ENCODE measurements around the gene APCDD1.

DNA sequence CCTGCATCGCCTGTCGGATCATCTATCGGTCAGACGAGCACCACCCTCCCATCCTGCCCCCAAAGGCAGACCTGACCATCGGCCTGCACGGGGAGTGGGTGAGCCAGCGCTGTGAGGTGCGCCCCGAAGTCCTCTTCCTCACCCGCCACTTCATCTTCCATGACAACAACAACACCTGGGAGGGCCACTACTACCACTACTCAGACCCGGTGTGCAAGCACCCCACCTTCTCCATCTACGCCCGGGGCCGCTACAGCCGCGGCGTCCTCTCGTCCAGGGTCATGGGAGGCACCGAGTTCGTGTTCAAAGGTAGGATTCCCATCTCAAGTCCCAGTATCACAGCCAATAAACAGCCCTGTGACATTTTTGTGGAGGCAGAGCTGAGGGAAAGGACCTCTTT, 31.0 kb downstream of the APCDD1 start:
- TF ChIP-seq, protein P1, sequence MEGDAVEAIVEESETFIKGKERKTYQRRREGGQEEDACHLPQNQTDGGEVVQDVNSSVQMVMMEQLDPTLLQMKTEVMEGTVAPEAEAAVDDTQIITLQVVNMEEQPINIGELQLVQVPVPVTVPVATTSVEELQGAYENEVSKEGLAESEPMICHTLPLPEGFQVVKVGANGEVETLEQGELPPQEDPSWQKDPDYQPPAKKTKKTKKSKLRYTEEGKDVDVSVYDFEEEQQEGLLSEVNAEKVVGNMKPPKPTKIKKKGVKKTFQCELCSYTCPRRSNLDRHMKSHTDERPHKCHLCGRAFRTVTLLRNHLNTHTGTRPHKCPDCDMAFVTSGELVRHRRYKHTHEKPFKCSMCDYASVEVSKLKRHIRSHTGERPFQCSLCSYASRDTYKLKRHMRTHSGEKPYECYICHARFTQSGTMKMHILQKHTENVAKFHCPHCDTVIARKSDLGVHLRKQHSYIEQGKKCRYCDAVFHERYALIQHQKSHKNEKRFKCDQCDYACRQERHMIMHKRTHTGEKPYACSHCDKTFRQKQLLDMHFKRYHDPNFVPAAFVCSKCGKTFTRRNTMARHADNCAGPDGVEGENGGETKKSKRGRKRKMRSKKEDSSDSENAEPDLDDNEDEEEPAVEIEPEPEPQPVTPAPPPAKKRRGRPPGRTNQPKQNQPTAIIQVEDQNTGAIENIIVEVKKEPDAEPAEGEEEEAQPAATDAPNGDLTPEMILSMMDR (IDR thresholded peaks at IDR 0.05; ENCODE audit: low read depth, low read length) = no peak
- TF ChIP-seq EZH2phosphoT487 (IDR thresholded peaks at IDR 0.05; ENCODE audit: low read depth) = no peak
